Osteocyte (in vitro differentiated cells): ENCODE measurements around the gene ETV6. TPM values are rescaled to one million over a fixed set of nuclear protein-coding genes. Genes with fewer than 3 reads are reported as not detected.

Experiments
- DNase-seq: peaks from one replicate; pipeline ENCODE4 v3.0.0; 2021; ENCODE audit warnings: mixed read lengths; ENCODE audit not compliant: unreplicated experiment; ENCODE audit errors: extremely low spot score
- H3K27ac Mint-ChIP-seq: one replicate; pipeline ENCODE4 v1.8.0; 2021; ENCODE audit warnings: mild to moderate bottlenecking, mixed read lengths; ENCODE audit not compliant: unreplicated experiment
- H3K27me3 Mint-ChIP-seq: one replicate; pipeline ENCODE4 v1.8.0; 2021; ENCODE audit warnings: mixed read lengths; ENCODE audit not compliant: unreplicated experiment
- H3K36me3 Mint-ChIP-seq: one replicate; pipeline ENCODE4 v1.8.0; 2021; ENCODE audit warnings: mixed read lengths; ENCODE audit not compliant: unreplicated experiment
- H3K4me1 Mint-ChIP-seq: one replicate; pipeline ENCODE4 v1.8.0; 2021; ENCODE audit warnings: mixed read lengths; ENCODE audit not compliant: unreplicated experiment
- H3K4me3 Mint-ChIP-seq: one replicate; pipeline ENCODE4 v1.8.0; 2021; ENCODE audit warnings: mild to moderate bottlenecking, moderate library complexity, mixed read lengths; ENCODE audit not compliant: unreplicated experiment
- H3K9me3 Mint-ChIP-seq: one replicate; pipeline ENCODE4 v1.8.0; 2021; ENCODE audit warnings: mixed read lengths; ENCODE audit not compliant: unreplicated experiment
- total RNA-seq: library from RNA; stranded (reverse); gene quantifications from 2 replicates; pipeline ENCODE4 v1.2.1, GENCODE V29; 2021
- TF ChIP-seq, protein P1 (sequence below): fragments of 200-600 bp; sonication (generic); IDR thresholded peaks from 2 replicates; pipeline ENCODE4 v1.5.0; 2021; ENCODE audit warnings: antibody characterized with exemption, mild to moderate bottlenecking, moderate library complexity

ETV6 gene
- total RNA-seq, 1 donor from 2014 or later = 24.4 TPM

GRCh38 chr12:11711651-11712327, 62.3 kb downstream of the ETV6 start:
- TF ChIP-seq, protein P1, sequence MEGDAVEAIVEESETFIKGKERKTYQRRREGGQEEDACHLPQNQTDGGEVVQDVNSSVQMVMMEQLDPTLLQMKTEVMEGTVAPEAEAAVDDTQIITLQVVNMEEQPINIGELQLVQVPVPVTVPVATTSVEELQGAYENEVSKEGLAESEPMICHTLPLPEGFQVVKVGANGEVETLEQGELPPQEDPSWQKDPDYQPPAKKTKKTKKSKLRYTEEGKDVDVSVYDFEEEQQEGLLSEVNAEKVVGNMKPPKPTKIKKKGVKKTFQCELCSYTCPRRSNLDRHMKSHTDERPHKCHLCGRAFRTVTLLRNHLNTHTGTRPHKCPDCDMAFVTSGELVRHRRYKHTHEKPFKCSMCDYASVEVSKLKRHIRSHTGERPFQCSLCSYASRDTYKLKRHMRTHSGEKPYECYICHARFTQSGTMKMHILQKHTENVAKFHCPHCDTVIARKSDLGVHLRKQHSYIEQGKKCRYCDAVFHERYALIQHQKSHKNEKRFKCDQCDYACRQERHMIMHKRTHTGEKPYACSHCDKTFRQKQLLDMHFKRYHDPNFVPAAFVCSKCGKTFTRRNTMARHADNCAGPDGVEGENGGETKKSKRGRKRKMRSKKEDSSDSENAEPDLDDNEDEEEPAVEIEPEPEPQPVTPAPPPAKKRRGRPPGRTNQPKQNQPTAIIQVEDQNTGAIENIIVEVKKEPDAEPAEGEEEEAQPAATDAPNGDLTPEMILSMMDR = no peak
- Mint-ChIP-seq H3K4me3 (no peak overlapping the region), H3K27me3 (no peaks in the 10 kb centered on the region), H3K4me1 (peaks cover 41% of the 10 kb centered on the region), H3K27ac (peak overlapping the region; percentile 13), H3K9me3 (no peaks in the 10 kb centered on the region), H3K36me3 (peaks cover 12% of the 10 kb centered on the region)
- DNase-seq = no peak

GRCh38 chr12:11712491-11712890, 63.0 kb downstream of the ETV6 start:
- Mint-ChIP-seq H3K4me3 (no peak overlapping the region), H3K27me3 (no peaks in the 10 kb centered on the region), H3K9me3 (no peaks in the 10 kb centered on the region), H3K4me1 (peaks cover 45% of the 10 kb centered on the region), H3K36me3 (peaks cover 12% of the 10 kb centered on the region), H3K27ac (no peak overlapping the region)
- TF ChIP-seq, protein P1 = no peak
- DNase-seq = no peak

GRCh38 chr12:11713202-11713601, 63.7 kb downstream of the ETV6 start:
- H3K4me1 Mint-ChIP-seq = peaks cover 47% of the 10 kb centered on the region
- peaks cover 12% of the 10 kb centered on the region for H3K36me3 Mint-ChIP-seq
- no peak overlapping the region for H3K27ac Mint-ChIP-seq
- H3K9me3 Mint-ChIP-seq = no peaks in the 10 kb centered on the region
- TF ChIP-seq, protein P1 = no peak
- no peak for DNase-seq
- no peak overlapping the region for H3K4me3 Mint-ChIP-seq
- H3K27me3 Mint-ChIP-seq = no peaks in the 10 kb centered on the region

DNA sequence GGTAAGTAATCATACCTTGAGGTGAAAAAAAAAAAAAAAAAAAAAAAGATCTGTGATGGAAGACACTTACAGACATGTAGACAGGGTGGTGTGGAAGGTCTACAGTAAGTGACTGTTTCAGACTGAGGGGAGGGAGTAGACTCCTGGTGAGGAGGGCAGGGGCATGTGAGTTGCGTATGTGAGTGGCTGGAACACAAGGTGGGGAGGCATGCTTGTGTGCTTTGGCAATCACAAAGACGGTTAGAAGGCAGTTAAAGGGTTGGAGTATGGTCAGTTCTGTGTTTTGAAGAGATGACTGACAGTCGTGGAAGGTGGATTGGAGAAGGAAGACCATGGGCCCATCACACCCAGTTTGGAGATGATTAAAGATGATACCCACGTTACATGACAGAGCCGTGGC, 65.2 kb downstream of the ETV6 start:
- Mint-ChIP-seq H3K4me3 (no peak overlapping the region), H3K9me3 (no peaks in the 10 kb centered on the region), H3K27me3 (no peaks in the 10 kb centered on the region), H3K36me3 (peaks cover 12% of the 10 kb centered on the region), H3K4me1 (peaks cover 50% of the 10 kb centered on the region), H3K27ac (no peak overlapping the region)
- TF ChIP-seq, protein P1 = no peak
- no peak for DNase-seq

DNA sequence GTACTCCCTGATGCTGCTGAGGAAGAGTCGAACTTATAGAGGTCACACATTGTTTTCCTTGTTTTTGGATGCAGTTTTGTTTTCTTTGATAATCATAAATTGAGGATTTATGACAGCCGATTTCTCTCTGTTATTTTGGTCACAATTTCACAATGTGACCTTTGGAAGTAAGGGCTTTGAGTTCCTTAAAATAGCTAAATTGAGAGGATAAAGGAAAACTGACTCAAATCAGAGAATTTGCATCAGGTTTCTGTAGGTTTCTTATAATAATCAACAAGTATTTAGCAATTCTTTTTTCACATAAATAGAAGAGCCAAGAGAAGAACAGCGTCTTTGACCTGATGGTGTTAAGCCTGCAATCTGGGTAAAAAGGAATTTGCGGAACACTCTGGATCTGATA, 66.1 kb downstream of the ETV6 start:
- Mint-ChIP-seq H3K9me3 (no peaks in the 10 kb centered on the region), H3K27me3 (no peaks in the 10 kb centered on the region), H3K36me3 (peaks cover 12% of the 10 kb centered on the region), H3K4me3 (no peak overlapping the region), H3K4me1 (peaks cover 57% of the 10 kb centered on the region), H3K27ac (no peak overlapping the region)
- TF ChIP-seq, protein P1 = no peak
- DNase-seq = no peak
